Central memory CD8-positive, alpha-beta T cell (primary cell): ENCODE measurements around the gene LILRA2.

Experiments used
- ATAC-seq: fragments of 150-1000 bp; cut with Tn5 transposase; replicated peaks from 2 replicates; pipeline ENCODE4 v1.10.0; 2022; ENCODE audit warnings: mild to moderate bottlenecking, moderate FRiP score, moderate number of reproducible peaks; ENCODE audit not compliant: poor library complexity, severe bottlenecking; ENCODE audit errors: extremely low read depth
- DNase-seq, 2 donors: peaks; one replicate each; pipeline ENCODE4 v3.0.0; 2021; ENCODE audit warnings: low spot score in 2 of 2
- H3K27ac Mint-ChIP-seq: one replicate; pipeline ENCODE4 v1.8.0; 2022; ENCODE audit warnings: low read depth, mild to moderate bottlenecking, moderate library complexity, mixed read lengths
- H3K27me3 Mint-ChIP-seq: one replicate; pipeline ENCODE4 v1.8.0; 2022; ENCODE audit warnings: mixed read lengths
- H3K36me3 Mint-ChIP-seq: one replicate; pipeline ENCODE4 v1.8.0; 2022; ENCODE audit warnings: mild to moderate bottlenecking, moderate library complexity, mixed read lengths; ENCODE audit not compliant: insufficient read depth
- H3K4me1 Mint-ChIP-seq: one replicate; pipeline ENCODE4 v1.8.0; 2022; ENCODE audit warnings: mixed read lengths
- H3K4me3 Mint-ChIP-seq: one replicate; pipeline ENCODE4 v1.8.0; 2022; ENCODE audit warnings: mild to moderate bottlenecking, moderate library complexity, mixed read lengths
- H3K9me3 Mint-ChIP-seq: one replicate; pipeline ENCODE4 v1.8.0; 2022; ENCODE audit warnings: mixed read lengths

LILRA2 gene

GRCh38 chr19:54600212-54600611 is 26.6 kb downstream of the LILRA2 start:
- Mint-ChIP-seq H3K4me1 (peaks cover 17% of the 10 kb centered on the region), H3K27ac (no peak overlapping the region), H3K4me3 (no peak overlapping the region), H3K9me3 (no peaks in the 10 kb centered on the region), H3K36me3 (peaks cover 2% of the 10 kb centered on the region), H3K27me3 (peaks cover 53% of the 10 kb centered on the region)
- ATAC-seq (no peak), DNase-seq (no peak)

- no peak overlapping the region for H3K4me3 Mint-ChIP-seq
- H3K36me3 Mint-ChIP-seq, result peaks cover 2% of the 10 kb centered on the region
Observed at GRCh38 chr19:54606230-54606629, 32.6 kb downstream of the LILRA2 start.

GRCh38 chr19:54606891-54607784 is 33.5 kb downstream of the LILRA2 start:
- H3K4me3 Mint-ChIP-seq, result no peak overlapping the region

More at GRCh38 chr19:54606230-54606629, 32.6 kb downstream of the LILRA2 start:
- DNase-seq (no peak), ATAC-seq (no peak)
- peaks cover 14% of the 10 kb centered on the region for H3K4me1 Mint-ChIP-seq
- H3K27ac Mint-ChIP-seq, result no peak overlapping the region
- H3K27me3 Mint-ChIP-seq, result peaks cover 44% of the 10 kb centered on the region
- no peaks in the 10 kb centered on the region for H3K9me3 Mint-ChIP-seq

GRCh38 chr19:54607785-54608150 is 34.2 kb downstream of the LILRA2 start:
- Mint-ChIP-seq H3K9me3 (no peaks in the 10 kb centered on the region), H3K4me1 (peaks cover 2% of the 10 kb centered on the region), H3K4me3 (no peak overlapping the region), H3K36me3 (peaks cover 2% of the 10 kb centered on the region), H3K27ac (no peak overlapping the region), H3K27me3 (peaks cover 41% of the 10 kb centered on the region)
- DNase-seq (no peak), ATAC-seq (no peak)

More at GRCh38 chr19:54606891-54607784, 33.5 kb downstream of the LILRA2 start:
- Mint-ChIP-seq H3K36me3 (peaks cover 2% of the 10 kb centered on the region), H3K27me3 (peaks cover 41% of the 10 kb centered on the region), H3K27ac (no peak overlapping the region), H3K4me1 (peaks cover 8% of the 10 kb centered on the region), H3K9me3 (no peaks in the 10 kb centered on the region)
- ATAC-seq (no peak), DNase-seq (no peak)

- no peaks in the 10 kb centered on the region for H3K9me3 Mint-ChIP-seq
- DNase-seq (no peak), ATAC-seq (no peak)
- H3K27ac Mint-ChIP-seq, result no peak overlapping the region
- H3K36me3 Mint-ChIP-seq, result peaks cover 2% of the 10 kb centered on the region
- H3K4me1 Mint-ChIP-seq, result no peaks in the 10 kb centered on the region
- peaks cover 41% of the 10 kb centered on the region for H3K27me3 Mint-ChIP-seq
- no peak overlapping the region for H3K4me3 Mint-ChIP-seq
Observed at GRCh38 chr19:54608205-54608604, 34.6 kb downstream of the LILRA2 start.

GRCh38 chr19:54608792-54609191 is 35.2 kb downstream of the LILRA2 start:
- Mint-ChIP-seq H3K4me1 (no peaks in the 10 kb centered on the region), H3K4me3 (no peak overlapping the region), H3K9me3 (no peaks in the 10 kb centered on the region), H3K27ac (no peak overlapping the region), H3K36me3 (peaks cover 2% of the 10 kb centered on the region), H3K27me3 (peaks cover 46% of the 10 kb centered on the region)
- ATAC-seq, result no peak
- DNase-seq, result no peak

- no peak overlapping the region for H3K27ac Mint-ChIP-seq
- peaks cover 2% of the 10 kb centered on the region for H3K36me3 Mint-ChIP-seq
- no peak overlapping the region for H3K4me3 Mint-ChIP-seq
- H3K4me1 Mint-ChIP-seq, result no peaks in the 10 kb centered on the region
- no peaks in the 10 kb centered on the region for H3K9me3 Mint-ChIP-seq
- peaks cover 50% of the 10 kb centered on the region for H3K27me3 Mint-ChIP-seq
- ATAC-seq (no peak), DNase-seq (no peak)
Observed at GRCh38 chr19:54609356-54609791, 35.8 kb downstream of the LILRA2 start.

GRCh38 chr19:54612428-54612827 is 38.8 kb downstream of the LILRA2 start:
- DNase-seq (no peak), ATAC-seq (no peak)
- Mint-ChIP-seq H3K27me3 (peaks cover 22% of the 10 kb centered on the region), H3K4me1 (peaks cover 16% of the 10 kb centered on the region), H3K4me3 (no peak overlapping the region), H3K27ac (no peak overlapping the region), H3K9me3 (no peaks in the 10 kb centered on the region), H3K36me3 (peaks cover 4% of the 10 kb centered on the region)

GRCh38 chr19:54614726-54615125 is 41.1 kb downstream of the LILRA2 start:
- Mint-ChIP-seq H3K4me3 (no peak overlapping the region), H3K4me1 (peaks cover 16% of the 10 kb centered on the region), H3K9me3 (no peaks in the 10 kb centered on the region), H3K27me3 (peaks cover 10% of the 10 kb centered on the region), H3K27ac (no peak overlapping the region), H3K36me3 (peaks cover 7% of the 10 kb centered on the region)
- ATAC-seq (no peak), DNase-seq (no peak)

- H3K36me3 Mint-ChIP-seq, result peaks cover 7% of the 10 kb centered on the region
- H3K4me1 Mint-ChIP-seq, result peaks cover 16% of the 10 kb centered on the region
- H3K27ac Mint-ChIP-seq, result peak overlapping the region; percentile 91
- H3K4me3 Mint-ChIP-seq, result peak overlapping the region; percentile 77
- H3K27me3 Mint-ChIP-seq, result peaks cover 10% of the 10 kb centered on the region
- DNase-seq, result no peak
- H3K9me3 Mint-ChIP-seq, result no peaks in the 10 kb centered on the region
- ATAC-seq, result no peak
Observed at GRCh38 chr19:54616057-54616456, 42.5 kb downstream of the LILRA2 start.

- peak overlapping the region; percentile 91 for H3K27ac Mint-ChIP-seq
- H3K4me1 Mint-ChIP-seq, result peaks cover 23% of the 10 kb centered on the region
- no peak for DNase-seq
- H3K36me3 Mint-ChIP-seq, result peaks cover 7% of the 10 kb centered on the region
- peaks cover 10% of the 10 kb centered on the region for H3K27me3 Mint-ChIP-seq
- H3K9me3 Mint-ChIP-seq, result no peaks in the 10 kb centered on the region
- ATAC-seq, result peak; percentile 32
- H3K4me3 Mint-ChIP-seq, result peak overlapping the region; percentile 77
Observed at GRCh38 chr19:54616821-54617560, 43.4 kb downstream of the LILRA2 start.

- H3K9me3 Mint-ChIP-seq, result no peaks in the 10 kb centered on the region
- H3K4me3 Mint-ChIP-seq, result peak overlapping the region; percentile 18
- H3K36me3 Mint-ChIP-seq, result peaks cover 7% of the 10 kb centered on the region
- peaks cover under 1% of the 10 kb centered on the region for H3K27me3 Mint-ChIP-seq
- DNase-seq, result no peak
- peaks cover 42% of the 10 kb centered on the region for H3K4me1 Mint-ChIP-seq
- no peak overlapping the region for H3K27ac Mint-ChIP-seq
- no peak for ATAC-seq
Observed at GRCh38 chr19:54620464-54620863, 46.9 kb downstream of the LILRA2 start.
